Endothelial cell of umbilical vein (primary cell): ENCODE measurements around the gene TLE4. TPM values are rescaled to one million over a fixed set of nuclear protein-coding genes. Genes with fewer than 3 reads are reported as not detected.

Experiments used
- BruUV-seq: library from RNA; stranded (reverse); fragments of 400-500 nt; replicated peaks from 2 replicates; lab custom pipeline; 2021; lab: Mats Ljungman, UMichigan
- CTCF ChIA-PET: fragments of 300-600, 350-600 bp; sonication (Branson Sonifier 250); formaldehyde crosslinking; loops from one replicate; lab custom pipeline; 2021; ENCODE audit warnings: antibody characterized with exemption, inconsistent platforms; lab: Charles Lee
- POLR2A ChIA-PET: fragments of 300-600, 350-600 bp; sonication (Branson Sonifier 250); formaldehyde crosslinking; loops from one replicate; lab custom pipeline; 2021; ENCODE audit warnings: antibody characterized with exemption, inconsistent platforms; lab: Charles Lee
- DNase-seq: peaks from one replicate; pipeline ENCODE4 v3.0.0-alpha.2; 2011; ENCODE audit warnings: low read depth, low spot score
- FAIRE-seq: peaks from 2 replicates; lab custom pipeline; 2011; peaks lifted over from hg19 to GRCh38; lab: Jason Lieb, UNC
- H2AFZ ChIP-seq: 2 replicates; pipeline ENCODE4 v1.6.0; 2012; ENCODE audit warnings: low read depth, low read length, control low read depth, inconsistent platforms
- H3K27ac ChIP-seq: 2 replicates; pipeline ENCODE4 v1.5.1; 2011; ENCODE audit warnings: low read depth, mild to moderate bottlenecking, control low read depth, low read length, moderate library complexity; ENCODE audit not compliant: insufficient read depth
- H3K27me3 ChIP-seq, 2 experiments: 2 replicates each; pipeline versions ENCODE4 v1.6.0 to v1.6.1; 2011; ENCODE audit warnings: low read length in 2 of 2, mixed read lengths in 1 of 2; ENCODE audit not compliant: control insufficient read depth in 2 of 2, insufficient read depth in 2 of 2
- H3K36me3 ChIP-seq, 2 experiments: 2 replicates in 1 of 2; 3 replicates in 1 of 2; pipeline ENCODE4 v1.5.1; 2011; ENCODE audit warnings: low read length in 2 of 2, mild to moderate bottlenecking in 1 of 2, moderate library complexity in 1 of 2; ENCODE audit not compliant: control insufficient read depth in 2 of 2, insufficient read depth in 2 of 2; ENCODE audit errors: extremely low read depth in 1 of 2
- H3K4me1 ChIP-seq: 3 replicates; pipeline ENCODE4 v1.5.1; 2011; ENCODE audit warnings: mild to moderate bottlenecking, low read length; ENCODE audit not compliant: control insufficient read depth, insufficient read depth; ENCODE audit errors: extremely low read depth
- H3K4me2 ChIP-seq: 2 replicates; pipeline ENCODE4 v1.6.1; 2011; ENCODE audit warnings: low read length, control low read depth, mixed read lengths; ENCODE audit not compliant: insufficient read depth
- H3K4me3 ChIP-seq, 3 experiments: fragments of 200-600 bp in 1 of 3; sonication (generic), shearing (Covaris generic) in 1 of 3; replicated peaks in 1 of 3; 2 replicates each; pipeline ENCODE4 v1.5.1; 2011 to 2016; ENCODE audit warnings: control low read depth in 3 of 3, low read length in 3 of 3, mild to moderate bottlenecking in 2 of 3, inconsistent platforms in 1 of 3, low read depth in 1 of 3, moderate library complexity in 1 of 3; ENCODE audit not compliant: insufficient read depth in 1 of 3
- H3K79me2 ChIP-seq: 2 replicates; pipeline ENCODE4 v1.6.0; 2012; ENCODE audit warnings: low read length, inconsistent platforms; ENCODE audit not compliant: control insufficient read depth, insufficient read depth
- H3K9ac ChIP-seq: replicated peaks from 2 replicates; pipeline ENCODE3; 2011; ENCODE audit warnings: low read length, control low read depth; ENCODE audit not compliant: insufficient read depth; ENCODE audit errors: extremely low read depth
- H3K9me1 ChIP-seq: replicated peaks from 3 replicates; pipeline ENCODE4 v1.6.0; 2011; ENCODE audit warnings: mild to moderate bottlenecking, low read length; ENCODE audit not compliant: control insufficient read depth, insufficient read depth; ENCODE audit errors: extremely low read depth
- H3K9me3 ChIP-seq: replicated peaks from 2 replicates; pipeline ENCODE4 v1.5.1; 2012; ENCODE audit warnings: low read length, inconsistent platforms; ENCODE audit not compliant: control insufficient read depth, insufficient read depth
- H4K20me1 ChIP-seq: replicated peaks from 2 replicates; pipeline ENCODE3; 2011; ENCODE audit warnings: mild to moderate bottlenecking, low read length; ENCODE audit not compliant: control insufficient read depth, insufficient read depth; ENCODE audit errors: extremely low read depth
- EZH2 ChIP-seq: IDR thresholded peaks from 2 replicates; pipeline ENCODE4 v1.6.1; 2012; ENCODE audit warnings: borderline replicate concordance, low read depth, mild to moderate bottlenecking, moderate library complexity, low read length, inconsistent platforms; ENCODE audit not compliant: severe bottlenecking
- FOS ChIP-seq: IDR thresholded peaks from 2 replicates; pipeline ENCODE4 v1.6.1; 2011; ENCODE audit warnings: mild to moderate bottlenecking, low read length, moderate library complexity, borderline replicate concordance; ENCODE audit not compliant: insufficient read depth
- GATA2 ChIP-seq: IDR thresholded peaks from 2 replicates; pipeline ENCODE4 v1.7.0; 2011; ENCODE audit warnings: low read depth, mild to moderate bottlenecking, moderate library complexity, mixed read lengths, low read length; ENCODE audit not compliant: insufficient read length, insufficient read depth
- JUN ChIP-seq: IDR thresholded peaks from 2 replicates; pipeline ENCODE4 v1.6.1; 2011; ENCODE audit warnings: borderline replicate concordance, low read depth; ENCODE audit not compliant: insufficient read length, insufficient read depth
- MAX ChIP-seq: IDR thresholded peaks from 2 replicates; pipeline ENCODE4 v1.6.1; 2011; ENCODE audit not compliant: insufficient read depth, insufficient read length
- MYC ChIP-seq: IDR thresholded peaks from one replicate; pipeline ENCODE4 v1.6.1; 2011; ENCODE audit warnings: mild to moderate bottlenecking, low read depth, low read length
- POLR2A ChIP-seq: IDR thresholded peaks from 2 replicates; pipeline ENCODE4 v1.6.1; 2012; ENCODE audit warnings: low read depth, mild to moderate bottlenecking, control low read depth, low read length
- POLR2AphosphoS5 ChIP-seq: IDR thresholded peaks from 2 replicates; pipeline ENCODE4 v1.6.1; 2012; ENCODE audit warnings: low read depth, mild to moderate bottlenecking, control low read depth, low read length, moderate library complexity; ENCODE audit not compliant: insufficient read depth
- dilution Hi-C: fragments of 300-500 bp; cut with MboI; formaldehyde crosslinking; loops from one replicate; pipeline ENCODE4 v1.15.0; 2019; ENCODE audit warnings: low sequenced_read_pairs; ENCODE audit not compliant: extremely low pct_ligation_motif_present
- intact Hi-C: fragments of 100-400 bp; cut with micrococcal nuclease; formaldehyde crosslinking; loops from one replicate; pipeline ENCODE4 v1.10.0; 2022
- polyA plus RNA-seq, 4 experiments: library from polyadenylated mRNA; depleted of rRNA in 3 of 4; stranded (reverse) in 3 of 4; unstranded in 1 of 4; fragments of >200 nt; gene quantifications; 2 replicates each; pipeline versions ENCODE4 v1.2.1 to v1.2.3, GENCODE V29; 2011 to 2012; ENCODE audit warnings: missing spikeins in 1 of 4
- total RNA-seq: library from RNA; stranded (reverse); gene quantifications from 2 replicates; pipeline ENCODE4 v1.2.3, GENCODE V29; 2021
- TF ChIP-seq, protein P1 (sequence below), 2 donors: IDR thresholded peaks; 1 replicate in 1 of 2; 2 replicates in 1 of 2; pipeline ENCODE4 v1.5.1; 2011; ENCODE audit warnings: low read length in 2 of 2, mild to moderate bottlenecking in 2 of 2, moderate library complexity in 2 of 2, control low read depth in 1 of 2, inconsistent platforms in 1 of 2, low read depth in 1 of 2; ENCODE audit not compliant: insufficient read depth in 1 of 2; ENCODE audit errors: extremely low read depth in 1 of 2

The TLE4 gene
- total and polyA plus RNA-seq, 2 donors (not counting 3 experiments of a cell fraction or from before 2014, with no cell fraction given) = 31.4 to 32.3 TPM

GRCh38 chr9:79615038-79615437 is 43.3 kb downstream of the TLE4 start:
- H2AFZ ChIP-seq = no peak overlapping the region
- H3K36me3 ChIP-seq = peaks cover 0 to 2% of the 10 kb centered on the region in 2 experiments
- no peaks in the 10 kb centered on the region for H3K27me3 ChIP-seq
- CTCF ChIA-PET = no interaction called here
- no peak overlapping the region for H3K9ac ChIP-seq
- no peak for TF ChIP-seq MYC
- TF ChIP-seq POLR2A = no peak
- TF ChIP-seq, protein P1, sequence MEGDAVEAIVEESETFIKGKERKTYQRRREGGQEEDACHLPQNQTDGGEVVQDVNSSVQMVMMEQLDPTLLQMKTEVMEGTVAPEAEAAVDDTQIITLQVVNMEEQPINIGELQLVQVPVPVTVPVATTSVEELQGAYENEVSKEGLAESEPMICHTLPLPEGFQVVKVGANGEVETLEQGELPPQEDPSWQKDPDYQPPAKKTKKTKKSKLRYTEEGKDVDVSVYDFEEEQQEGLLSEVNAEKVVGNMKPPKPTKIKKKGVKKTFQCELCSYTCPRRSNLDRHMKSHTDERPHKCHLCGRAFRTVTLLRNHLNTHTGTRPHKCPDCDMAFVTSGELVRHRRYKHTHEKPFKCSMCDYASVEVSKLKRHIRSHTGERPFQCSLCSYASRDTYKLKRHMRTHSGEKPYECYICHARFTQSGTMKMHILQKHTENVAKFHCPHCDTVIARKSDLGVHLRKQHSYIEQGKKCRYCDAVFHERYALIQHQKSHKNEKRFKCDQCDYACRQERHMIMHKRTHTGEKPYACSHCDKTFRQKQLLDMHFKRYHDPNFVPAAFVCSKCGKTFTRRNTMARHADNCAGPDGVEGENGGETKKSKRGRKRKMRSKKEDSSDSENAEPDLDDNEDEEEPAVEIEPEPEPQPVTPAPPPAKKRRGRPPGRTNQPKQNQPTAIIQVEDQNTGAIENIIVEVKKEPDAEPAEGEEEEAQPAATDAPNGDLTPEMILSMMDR (IDR thresholded peaks at IDR 0.05; ENCODE audit: extremely low read depth in 1 of 2, insufficient read depth in 1 of 2, low read depth in 1 of 2, low read length in 2 of 2) = no peak
- no peak for TF ChIP-seq MAX
- TF ChIP-seq FOS = no peak
- TF ChIP-seq JUN = no peak
- TF ChIP-seq EZH2 = no peak
- no peak for TF ChIP-seq GATA2
- TF ChIP-seq POLR2AphosphoS5 = no peak
- no peak overlapping the region for H3K4me3 ChIP-seq
- DNase-seq (no peak), FAIRE-seq (no peak)
- BruUV-seq = no TSS peak
- H3K4me1 ChIP-seq = no peaks in the 10 kb centered on the region
- H3K9me3 ChIP-seq = no peaks in the 10 kb centered on the region
- dilution Hi-C loops (no loop called here), intact Hi-C loops (no loop called here)
- H3K4me2 ChIP-seq = no peak overlapping the region
- H4K20me1 ChIP-seq = no peaks in the 10 kb centered on the region
- H3K79me2 ChIP-seq = no peaks in the 10 kb centered on the region
- no peak overlapping the region for H3K27ac ChIP-seq
- H3K9me1 ChIP-seq = no peaks in the 10 kb centered on the region
- POLR2A ChIA-PET = no interaction called here
